Smooth muscle cell (in vitro differentiated cells): ENCODE measurements around the gene GABBR2. TPM values are rescaled to one million over a fixed set of nuclear protein-coding genes. Genes with fewer than 3 reads are reported as not detected.

Source experiments
- DNase-seq: peaks from one replicate; lab custom pipeline; 2025; ENCODE audit not compliant: unreplicated experiment; lab: John Stamatoyannopoulos, UW
- H2AFZ ChIP-seq: fragments of 200-600 bp; sonication (generic); 2 replicates; pipeline ENCODE4 v1.6.0; 2016; ENCODE audit warnings: antibody characterized with exemption, low read depth, mild to moderate bottlenecking
- H3F3A ChIP-seq: fragments of 200-600 bp; sonication (generic); 2 replicates; pipeline ENCODE4 v1.6.0; 2017; ENCODE audit warnings: antibody characterized with exemption, low read depth
- H3K27ac ChIP-seq: fragments of 200-600 bp; sonication (generic); 2 replicates; pipeline ENCODE4 v1.5.1; 2016; ENCODE audit warnings: low read depth, mild to moderate bottlenecking
- H3K27me3 ChIP-seq: fragments of 200-600 bp; sonication (generic); 2 replicates; pipeline ENCODE4 v1.6.1; 2016; ENCODE audit warnings: low read depth, mild to moderate bottlenecking
- H3K36me3 ChIP-seq: fragments of 200-600 bp; sonication (generic); 2 replicates; pipeline ENCODE4 v1.5.1; 2016; ENCODE audit warnings: low read depth
- H3K4me1 ChIP-seq: fragments of 200-600 bp; sonication (generic); 2 replicates; pipeline ENCODE4 v1.5.1; 2016; ENCODE audit warnings: low read depth
- H3K4me2 ChIP-seq: fragments of 200-600 bp; sonication (generic); 2 replicates; pipeline ENCODE4 v1.6.0; 2016; ENCODE audit warnings: mild to moderate bottlenecking
- H3K4me3 ChIP-seq: fragments of 200-600 bp; sonication (generic); 2 replicates; pipeline ENCODE4 v1.5.1; 2016; ENCODE audit warnings: mild to moderate bottlenecking
- H3K79me2 ChIP-seq: fragments of 200-600 bp; sonication (generic); 2 replicates; pipeline ENCODE4 v1.6.0; 2016; ENCODE audit warnings: low read depth, mild to moderate bottlenecking
- H3K9ac ChIP-seq: fragments of 200-600 bp; sonication (generic); 2 replicates; pipeline ENCODE4 v1.6.0; 2016; ENCODE audit warnings: low read depth
- H3K9me3 ChIP-seq: fragments of 200-600 bp; sonication (generic); replicated peaks from 2 replicates; pipeline ENCODE4 v1.5.1; 2016; ENCODE audit warnings: low read depth
- H4K20me1 ChIP-seq: fragments of 200-600 bp; sonication (generic); 2 replicates; pipeline ENCODE4 v1.6.0; 2016; ENCODE audit warnings: low read depth
- WGBS: methylation state at CpG from one replicate; pipeline ENCODE4 v1.1.7; 2016; ENCODE audit warnings: low lambda C conversion rate; 5-methylcytosine and 5-hydroxymethylcytosine counted together
- polyA plus RNA-seq: library from polyadenylated mRNA; unstranded; fragments of >200 nt; fragmentation: Nextera tagmentation; extraction: Ambion mirVana; gene quantifications from 2 replicates; pipeline ENCODE4 v1.2.1, GENCODE V29; 2016
- total RNA-seq: library from RNA; depleted of rRNA; stranded (reverse); fragments of >200 nt; gene quantifications from 2 replicates; pipeline ENCODE4 v1.2.3, GENCODE V29; 2014
- TF ChIP-seq, protein P1 (sequence below): fragments of 200-600 bp; sonication (generic); IDR thresholded peaks from 2 replicates; pipeline ENCODE4 v1.5.1; 2017; ENCODE audit warnings: borderline replicate concordance, mild to moderate bottlenecking, antibody characterized with exemption; ENCODE audit not compliant: insufficient read depth, poor library complexity, severe bottlenecking

Gene GABBR2
- total and polyA plus RNA-seq, 2 experiments from 2014 or later, result 0.25 TPM; not detected in 1

DNA sequence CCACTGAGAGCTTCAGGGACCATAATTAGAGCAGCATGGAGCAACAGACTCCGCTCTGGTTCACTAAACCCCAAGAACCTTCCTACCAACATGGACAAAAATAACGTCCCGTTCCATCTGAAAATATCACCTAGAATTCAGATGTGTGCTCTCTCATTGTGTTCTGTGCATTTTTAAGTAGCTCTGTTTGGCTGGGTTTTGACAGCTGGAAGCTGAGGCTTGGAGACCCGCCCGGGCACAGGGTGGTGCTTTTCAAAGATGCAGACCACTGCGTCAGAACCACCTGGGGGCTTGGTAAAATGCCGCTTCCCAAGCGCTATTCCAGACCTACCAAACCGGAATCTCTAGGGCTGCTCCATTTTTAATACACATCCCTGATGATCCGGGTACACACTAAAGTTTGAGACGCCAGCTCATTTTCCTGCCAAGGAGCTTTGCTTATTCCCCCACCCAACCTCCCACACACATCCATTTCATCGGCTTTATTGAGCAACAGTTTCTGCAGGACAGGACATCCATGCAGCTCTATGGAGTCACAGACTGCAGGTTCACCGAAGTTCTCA is 104.8 kb downstream of the GABBR2 start:
- Histone ChIP-seq H3K36me3 (no peaks in the 10 kb centered on the region), H2AFZ (no peak overlapping the region), H3K9me3 (no peaks in the 10 kb centered on the region), H3K4me3 (no peak overlapping the region), H3K9ac (no peak overlapping the region), H3K4me1 (peaks cover 3% of the 10 kb centered on the region), H3F3A (no peaks in the 10 kb centered on the region), H3K4me2 (no peak overlapping the region), H3K27ac (no peak overlapping the region), H3K27me3 (no peaks in the 10 kb centered on the region), H3K79me2 (no peaks in the 10 kb centered on the region), H4K20me1 (no peaks in the 10 kb centered on the region)
- WGBS, result 86% methylated on average over 13 of the region's 13 CpGs
- DNase-seq, result no peak
- TF ChIP-seq, protein P1, sequence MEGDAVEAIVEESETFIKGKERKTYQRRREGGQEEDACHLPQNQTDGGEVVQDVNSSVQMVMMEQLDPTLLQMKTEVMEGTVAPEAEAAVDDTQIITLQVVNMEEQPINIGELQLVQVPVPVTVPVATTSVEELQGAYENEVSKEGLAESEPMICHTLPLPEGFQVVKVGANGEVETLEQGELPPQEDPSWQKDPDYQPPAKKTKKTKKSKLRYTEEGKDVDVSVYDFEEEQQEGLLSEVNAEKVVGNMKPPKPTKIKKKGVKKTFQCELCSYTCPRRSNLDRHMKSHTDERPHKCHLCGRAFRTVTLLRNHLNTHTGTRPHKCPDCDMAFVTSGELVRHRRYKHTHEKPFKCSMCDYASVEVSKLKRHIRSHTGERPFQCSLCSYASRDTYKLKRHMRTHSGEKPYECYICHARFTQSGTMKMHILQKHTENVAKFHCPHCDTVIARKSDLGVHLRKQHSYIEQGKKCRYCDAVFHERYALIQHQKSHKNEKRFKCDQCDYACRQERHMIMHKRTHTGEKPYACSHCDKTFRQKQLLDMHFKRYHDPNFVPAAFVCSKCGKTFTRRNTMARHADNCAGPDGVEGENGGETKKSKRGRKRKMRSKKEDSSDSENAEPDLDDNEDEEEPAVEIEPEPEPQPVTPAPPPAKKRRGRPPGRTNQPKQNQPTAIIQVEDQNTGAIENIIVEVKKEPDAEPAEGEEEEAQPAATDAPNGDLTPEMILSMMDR, result no peak

DNA sequence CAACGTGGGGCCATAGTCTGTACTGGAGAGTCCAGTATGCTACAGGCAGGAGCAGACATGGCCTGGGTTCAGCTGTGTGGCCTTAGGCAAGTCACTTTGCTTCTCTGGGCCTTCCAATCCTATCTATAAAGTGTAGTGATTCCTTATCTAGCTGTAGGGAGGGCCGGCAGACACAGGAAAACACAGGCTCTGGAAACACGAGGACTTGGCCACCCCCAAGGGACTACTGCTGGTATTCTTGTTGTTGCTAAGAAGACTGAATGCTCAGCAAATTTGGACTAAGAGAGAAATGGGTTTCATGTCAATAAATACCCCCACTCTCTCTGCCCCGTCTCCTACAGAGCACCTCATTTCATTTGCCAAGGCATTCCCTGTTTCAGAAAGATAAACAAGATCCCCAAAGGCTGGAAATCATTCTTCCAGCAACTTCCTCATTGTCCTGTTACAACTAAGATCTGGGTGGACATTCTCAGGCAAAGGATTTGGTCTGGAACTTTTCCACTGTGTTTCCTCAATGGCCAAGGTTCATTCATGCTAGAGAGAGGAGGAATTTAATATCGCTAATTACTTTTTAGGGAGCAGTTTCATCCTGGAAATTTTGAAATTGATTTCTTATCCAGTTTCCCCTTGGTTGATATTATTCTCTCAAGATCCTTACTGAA is 105.8 kb downstream of the GABBR2 start:
- no peaks in the 10 kb centered on the region for H3K9me3 ChIP-seq
- TF ChIP-seq, protein P1, result no peak
- H3K79me2 ChIP-seq, result no peaks in the 10 kb centered on the region
- no peak overlapping the region for H2AFZ ChIP-seq
- peaks cover 3% of the 10 kb centered on the region for H3K4me1 ChIP-seq
- no peak overlapping the region for H3K4me3 ChIP-seq
- WGBS, result 75% methylated on average over 5 of the region's 5 CpGs
- no peaks in the 10 kb centered on the region for H3K36me3 ChIP-seq
- DNase-seq, result no peak
- H3K9ac ChIP-seq, result no peak overlapping the region
- H3K4me2 ChIP-seq, result no peak overlapping the region
- H4K20me1 ChIP-seq, result no peaks in the 10 kb centered on the region
- H3F3A ChIP-seq, result no peaks in the 10 kb centered on the region
- no peaks in the 10 kb centered on the region for H3K27me3 ChIP-seq
- no peak overlapping the region for H3K27ac ChIP-seq

- 89% methylated on average over 12 of the region's 12 CpGs for WGBS
- H3K27ac ChIP-seq, result no peak overlapping the region
Observed at GRCh38 chr9:98600631-98601030, 108.1 kb downstream of the GABBR2 start.

More at GRCh38 chr9:98600631-98601030, 108.1 kb downstream of the GABBR2 start:
- Histone ChIP-seq H3K9ac (no peak overlapping the region), H4K20me1 (no peaks in the 10 kb centered on the region), H3K4me3 (no peak overlapping the region), H3K27me3 (no peaks in the 10 kb centered on the region), H3K36me3 (no peaks in the 10 kb centered on the region), H2AFZ (no peak overlapping the region), H3K9me3 (no peaks in the 10 kb centered on the region), H3K4me1 (peaks cover 3% of the 10 kb centered on the region), H3K79me2 (no peaks in the 10 kb centered on the region), H3F3A (no peaks in the 10 kb centered on the region), H3K4me2 (no peak overlapping the region)
- no peak for DNase-seq
- TF ChIP-seq, protein P1, result no peak
